Adrenal gland (tissue), 5 donors: ENCODE results near the gene SLC22A13.

Experiments
- POLR2A ChIP-seq, 2 donors: fragments of 450-650 bp; IDR thresholded peaks; one replicate each; pipeline ENCODE4 v1.6.1; 2017; ENCODE audit warnings: antibody characterized with exemption in 2 of 2, mild to moderate bottlenecking in 2 of 2, moderate library complexity in 1 of 2
- TF ChIP-seq, protein P1 (sequence below), 6 experiments: fragments of 450-650 bp in 4 of 6; fragments of 200-600 bp in 2 of 6; sonication (generic) in 1 of 6; IDR thresholded peaks; 1 replicate in 5 of 6; 2 replicates in 1 of 6; pipeline versions ENCODE4 v1.5.1 to v1.8.0; 2016 to 2021; ENCODE audit warnings: antibody characterized with exemption in 6 of 6, mild to moderate bottlenecking in 2 of 6, moderate library complexity in 1 of 6
- donor health status: DM: no; HTN: no; CAD: no.

DNA sequence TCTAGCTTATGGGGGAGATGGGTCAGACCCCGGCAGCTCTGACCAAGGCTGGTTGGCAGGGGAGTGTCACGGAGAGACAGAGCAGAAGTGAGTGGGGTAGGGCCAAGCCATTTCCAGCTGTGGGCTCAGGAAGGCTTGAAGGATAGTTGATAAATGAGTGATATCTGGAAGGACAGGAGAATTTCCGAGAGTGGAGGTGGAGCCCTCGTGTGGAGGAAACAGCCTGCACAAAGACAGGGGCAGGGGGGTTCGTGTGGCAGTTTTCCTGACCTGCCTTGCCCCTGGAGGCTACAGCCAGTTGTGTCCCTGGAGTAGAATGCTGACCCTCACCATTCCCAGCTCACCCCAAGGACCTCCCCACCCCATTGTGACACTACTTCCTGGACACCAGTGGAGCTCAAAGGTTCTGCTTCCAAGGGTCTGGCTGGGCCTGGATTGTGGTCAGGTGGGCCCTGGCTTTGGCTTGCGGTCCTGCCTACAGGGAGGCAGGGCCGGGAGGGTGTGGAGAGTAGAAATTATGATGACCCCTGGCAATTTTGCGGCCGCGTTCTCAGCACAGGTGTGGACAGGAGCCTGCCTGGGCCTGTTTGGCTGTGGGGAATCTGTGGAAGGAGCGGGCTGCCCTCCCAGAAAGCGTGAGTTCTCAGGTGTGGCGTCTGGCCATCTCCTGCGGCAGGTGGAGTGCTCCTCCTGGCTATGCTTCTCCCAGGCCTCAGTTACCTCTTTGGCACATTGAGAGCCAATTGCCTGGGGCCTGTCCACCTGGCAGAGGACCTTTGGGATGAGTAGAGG lies 16.5 kb downstream of the SLC22A13 start, which contains the start of gene SLC22A14:
- TF ChIP-seq, protein P1, sequence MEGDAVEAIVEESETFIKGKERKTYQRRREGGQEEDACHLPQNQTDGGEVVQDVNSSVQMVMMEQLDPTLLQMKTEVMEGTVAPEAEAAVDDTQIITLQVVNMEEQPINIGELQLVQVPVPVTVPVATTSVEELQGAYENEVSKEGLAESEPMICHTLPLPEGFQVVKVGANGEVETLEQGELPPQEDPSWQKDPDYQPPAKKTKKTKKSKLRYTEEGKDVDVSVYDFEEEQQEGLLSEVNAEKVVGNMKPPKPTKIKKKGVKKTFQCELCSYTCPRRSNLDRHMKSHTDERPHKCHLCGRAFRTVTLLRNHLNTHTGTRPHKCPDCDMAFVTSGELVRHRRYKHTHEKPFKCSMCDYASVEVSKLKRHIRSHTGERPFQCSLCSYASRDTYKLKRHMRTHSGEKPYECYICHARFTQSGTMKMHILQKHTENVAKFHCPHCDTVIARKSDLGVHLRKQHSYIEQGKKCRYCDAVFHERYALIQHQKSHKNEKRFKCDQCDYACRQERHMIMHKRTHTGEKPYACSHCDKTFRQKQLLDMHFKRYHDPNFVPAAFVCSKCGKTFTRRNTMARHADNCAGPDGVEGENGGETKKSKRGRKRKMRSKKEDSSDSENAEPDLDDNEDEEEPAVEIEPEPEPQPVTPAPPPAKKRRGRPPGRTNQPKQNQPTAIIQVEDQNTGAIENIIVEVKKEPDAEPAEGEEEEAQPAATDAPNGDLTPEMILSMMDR (IDR thresholded peaks at IDR 0.05): no peak
- TF ChIP-seq POLR2A (IDR thresholded peaks at IDR 0.05): no peak
